Effector CD8-positive, alpha-beta T cell (primary cell): ENCODE data around the gene CBFA2T3.

Source experiments
- DNase-seq: peaks from one replicate; lab custom pipeline; 2025; lab: John Stamatoyannopoulos, UW

The CBFA2T3 gene

GRCh38 chr16:88939245-88939971, 37.6 kb downstream of the CBFA2T3 start:
- no peak for DNase-seq

GRCh38 chr16:88938777-88939244, 38.2 kb downstream of the CBFA2T3 start:
- no peak for DNase-seq

- DNase-seq, result no peak
Observed at GRCh38 chr16:88938119-88938776, 38.8 kb downstream of the CBFA2T3 start.

- DNase-seq, result no peak
Observed at GRCh38 chr16:88937206-88937621, 39.8 kb downstream of the CBFA2T3 start.

GRCh38 chr16:88936556-88937205, 40.3 kb downstream of the CBFA2T3 start:
- DNase-seq, result no peak

- no peak for DNase-seq
Observed at GRCh38 chr16:88936008-88936555, 40.9 kb downstream of the CBFA2T3 start.

GRCh38 chr16:88934066-88934667, 42.8 kb downstream of the CBFA2T3 start:
- DNase-seq, result no peak

GRCh38 chr16:88932929-88933328, 44.1 kb downstream of the CBFA2T3 start:
- DNase-seq, result no peak

GRCh38 chr16:88931936-88932335, 45.1 kb downstream of the CBFA2T3 start:
- DNase-seq, result no peak

- DNase-seq, result no peak
Observed at GRCh38 chr16:88931373-88931900, 45.6 kb downstream of the CBFA2T3 start.

GRCh38 chr16:88930716-88931115, 46.3 kb downstream of the CBFA2T3 start:
- no peak for DNase-seq

GRCh38 chr16:88929091-88929445, 47.9 kb downstream of the CBFA2T3 start:
- no peak for DNase-seq

GRCh38 chr16:88928405-88929090, 48.5 kb downstream of the CBFA2T3 start:
- no peak for DNase-seq

GRCh38 chr16:88927661-88928060, 49.3 kb downstream of the CBFA2T3 start:
- no peak for DNase-seq

- no peak for DNase-seq
Observed at GRCh38 chr16:88927010-88927409, 50.0 kb downstream of the CBFA2T3 start.

GRCh38 chr16:88926374-88926990, 50.5 kb downstream of the CBFA2T3 start:
- DNase-seq, result no peak

- no peak for DNase-seq
Observed at GRCh38 chr16:88925540-88925887, 51.5 kb downstream of the CBFA2T3 start.

GRCh38 chr16:88924834-88925539, 52.0 kb downstream of the CBFA2T3 start:
- DNase-seq, result no peak

- DNase-seq, result no peak
Observed at GRCh38 chr16:88923926-88924833, 52.8 kb downstream of the CBFA2T3 start.
